ENCODE data around the gene SVEP1. TPM values are rescaled to one million over a fixed set of nuclear protein-coding genes. Genes with fewer than 3 reads are reported as not detected.

The SVEP1 gene
- total RNA-seq (2022; extraction: Qiagen RNA extraction): 1.4 to 2.0 TPM (median 1.9 TPM) in 5 replicates

DNA sequence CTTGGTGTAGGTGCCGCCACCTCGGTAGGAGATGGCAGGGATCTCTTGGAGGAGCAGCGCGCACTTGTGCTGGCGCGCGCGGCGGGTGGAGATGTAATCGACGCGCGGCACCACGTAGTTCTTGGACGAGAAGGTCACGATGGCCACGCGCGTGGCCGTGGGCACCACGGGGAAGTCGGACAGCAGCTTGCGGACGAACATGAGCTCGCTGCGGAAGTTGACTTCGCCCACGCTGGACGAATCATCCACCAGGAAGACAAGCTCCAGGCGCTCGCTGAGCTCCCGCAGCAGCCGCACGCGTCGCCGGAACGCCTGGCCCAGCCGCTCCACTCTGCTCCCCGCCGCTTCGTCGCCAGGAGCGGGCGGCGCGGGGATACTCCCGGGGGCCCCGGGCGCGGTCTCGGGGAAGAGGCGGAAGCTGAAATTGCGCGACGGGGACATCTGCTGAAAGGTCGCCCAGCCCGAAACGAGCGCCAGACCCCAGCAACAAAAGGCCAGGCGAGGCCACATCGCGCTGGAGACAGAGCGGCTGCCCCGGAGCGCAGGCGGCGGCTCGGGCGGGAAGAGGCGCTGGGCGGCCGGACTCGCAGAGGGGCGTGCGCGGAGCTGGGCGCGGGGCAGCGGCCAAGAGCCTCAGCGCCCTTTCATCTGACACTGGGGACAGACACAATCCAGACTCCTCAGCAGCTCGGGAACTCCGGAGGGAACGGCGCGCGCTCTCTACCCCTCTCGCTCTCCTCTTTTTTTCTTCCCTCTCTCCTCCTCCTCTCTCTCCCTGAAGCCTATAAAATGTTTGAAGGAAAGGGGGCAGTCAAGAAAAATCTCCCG, at the start of gene SVEP1:
SVEP1 (minus strand) TSS at position 708 of the 828 bp plus-strand sequence; CDS start at position 510, 198 bp downstream.

DNA sequence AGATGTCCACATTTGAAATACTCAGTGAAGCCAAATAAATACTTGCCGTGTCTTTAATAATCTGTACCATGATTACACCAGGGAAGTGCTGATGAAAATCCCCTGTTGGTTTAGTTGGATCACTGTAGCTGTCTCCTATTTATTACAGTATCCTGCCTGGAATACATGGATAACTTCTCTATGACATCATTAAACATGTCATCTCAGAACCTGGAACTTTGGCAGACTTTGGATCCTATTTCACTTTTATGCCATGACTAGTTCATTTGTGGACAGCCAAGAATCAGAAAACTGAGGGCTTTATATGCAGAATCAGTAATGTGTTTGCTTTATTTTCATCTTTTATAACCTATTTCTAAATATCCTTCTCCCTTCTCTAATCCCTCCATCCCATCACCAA, 241.8 kb downstream of the SVEP1 start, which contains the start of gene TXNDC8:
TXNDC8 (minus strand) TSS at position 137 of the 400 bp plus-strand sequence.

Other genes starting within 250 kb of the SVEP1 start
- not detected in 5 replicates for gene TXNDC8, start 241.9 kb downstream of the SVEP1 start, total RNA-seq (2022; extraction: Qiagen RNA extraction)
- gene MUSK, start 89.0 kb upstream of the SVEP1 start, total RNA-seq (2022; extraction: Qiagen RNA extraction): not detected in 5 replicates

All from A549 treated with Mapracorat at 1 μM for 4 hours (cell line).